GM19239 (cell line): ENCODE results near the gene PRPH.
A peak's percentile ranks its signal among the peaks of the same experiment; 100 is the strongest.
"Not testable (repeated sequence)": the region's sequence is repeated elsewhere in the genome, so short reads cannot be mapped to it uniquely, and the experiment has no call there.

ENCODE experiments used
- DNase-seq: peaks from one replicate; pipeline ENCODE4 v3.0.0; 2011; ENCODE audit warnings: low spot score; ENCODE audit not compliant: insufficient read length
- FAIRE-seq: peaks from 2 replicates; lab custom pipeline; 2011; peaks lifted over from hg19 to GRCh38; lab: Jason Lieb, UNC

The PRPH gene

GRCh38 chr12:49330631-49331379 is 35.9 kb downstream of the PRPH start:
- FAIRE-seq = no peak
- DNase-seq = no peak

- FAIRE-seq (no peak), DNase-seq (no peak)
These were observed 36.7 kb downstream of the PRPH start for GRCh38 chr12:49331380-49332222.

- DNase-seq (no peak), FAIRE-seq (no peak)
These were observed 37.5 kb downstream of the PRPH start for GRCh38 chr12:49332441-49332861.

GRCh38 chr12:49332891-49333371 is 38.0 kb downstream of the PRPH start:
- FAIRE-seq (no peak), DNase-seq (no peak)

- DNase-seq, FAIRE-seq: not testable (repeated sequence)
These were observed 38.8 kb downstream of the PRPH start for GRCh38 chr12:49333778-49334177.

GRCh38 chr12:49334226-49334625 is 39.3 kb downstream of the PRPH start:
- FAIRE-seq = no peak
- no peak for DNase-seq

GRCh38 chr12:49334681-49335080 is 39.7 kb downstream of the PRPH start:
- DNase-seq = no peak
- no peak for FAIRE-seq

GRCh38 chr12:49335118-49335954 is 40.4 kb downstream of the PRPH start:
- FAIRE-seq (no peak), DNase-seq (no peak)

GRCh38 chr12:49335955-49336644 is 41.2 kb downstream of the PRPH start:
- FAIRE-seq (no peak), DNase-seq (no peak)

GRCh38 chr12:49336645-49337584 is 42.0 kb downstream of the PRPH start, which contains the start of gene C1QL4:
TSS of gene C1QL4 (minus strand) at chr12:49337188. CDS start at chr12:49336477, 711 bp downstream.
- FAIRE-seq = peak; percentile 11
- peak; percentile 92 for DNase-seq

- FAIRE-seq (no peak), DNase-seq (no peak)
These were observed 44.0 kb downstream of the PRPH start for GRCh38 chr12:49338830-49339463.

GRCh38 chr12:49339464-49339861 is 44.5 kb downstream of the PRPH start:
- DNase-seq = no peak
- no peak for FAIRE-seq

GRCh38 chr12:49340095-49340870 is 45.3 kb downstream of the PRPH start:
- FAIRE-seq (no peak), DNase-seq (no peak)

- DNase-seq = no peak
- no peak for FAIRE-seq
These were observed 46.2 kb downstream of the PRPH start for GRCh38 chr12:49340971-49341776.

GRCh38 chr12:49341777-49342065 is 46.8 kb downstream of the PRPH start:
- no peak for DNase-seq
- FAIRE-seq = no peak

- peak; percentile 88 for FAIRE-seq
- DNase-seq = peak; percentile 88
These were observed 47.3 kb downstream of the PRPH start for GRCh38 chr12:49342066-49342913.
